Occipital lobe (tissue), 2 donors: ENCODE data around the gene YIPF2. TPM values are rescaled to one million over a fixed set of nuclear protein-coding genes. Genes with fewer than 3 reads are reported as not detected.

Experiments
- DNase-seq: peaks from one replicate; lab custom pipeline; 2025; lab: John Stamatoyannopoulos, UW
- total RNA-seq: library from RNA; depleted of rRNA; stranded (reverse); fragments of >200 nt; gene quantifications from one replicate; pipeline ENCODE4 v1.2.3, GENCODE V29; 2014

YIPF2 gene
- total RNA-seq, 1 donor from 2014 or later, result 32.4 TPM

DNA sequence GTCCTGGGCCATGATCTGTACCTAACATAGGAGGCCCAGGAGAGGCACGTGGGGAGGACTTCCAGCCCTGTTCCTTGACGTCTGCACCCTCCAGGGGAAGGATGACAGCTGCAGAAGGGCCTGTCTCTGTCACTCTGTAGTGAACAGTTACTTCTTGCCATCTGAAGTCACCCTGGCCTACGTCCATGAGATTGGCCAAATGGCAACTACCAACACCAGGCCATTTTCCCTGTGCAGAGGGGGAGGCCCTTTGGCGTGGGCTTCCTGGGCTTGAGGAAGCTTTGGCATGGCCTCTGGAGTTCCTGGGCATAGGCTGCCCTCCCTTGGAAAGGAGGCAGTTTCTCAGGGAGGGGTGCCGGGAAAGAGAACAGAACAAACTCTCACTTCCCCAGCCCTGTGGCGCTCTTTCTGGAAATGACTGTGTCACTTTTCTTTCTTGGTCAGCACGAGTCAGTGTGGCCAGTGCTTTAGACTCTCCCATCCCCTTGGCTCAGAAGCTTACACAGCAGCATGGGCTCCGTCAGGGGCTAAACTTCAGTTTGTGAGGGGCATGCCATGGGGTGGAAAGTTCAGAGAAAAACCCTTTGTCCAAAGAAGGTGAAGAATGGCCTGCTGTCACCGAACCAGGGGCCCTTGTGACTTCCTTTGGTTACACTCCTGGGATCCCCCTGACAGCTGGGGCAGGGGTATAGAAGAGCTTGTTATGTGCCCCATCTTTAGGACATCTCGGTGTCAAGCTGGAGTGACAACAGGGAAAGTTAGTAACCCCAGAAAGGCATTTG, 51.8 kb downstream of the YIPF2 start:
- no peak for DNase-seq

DNA sequence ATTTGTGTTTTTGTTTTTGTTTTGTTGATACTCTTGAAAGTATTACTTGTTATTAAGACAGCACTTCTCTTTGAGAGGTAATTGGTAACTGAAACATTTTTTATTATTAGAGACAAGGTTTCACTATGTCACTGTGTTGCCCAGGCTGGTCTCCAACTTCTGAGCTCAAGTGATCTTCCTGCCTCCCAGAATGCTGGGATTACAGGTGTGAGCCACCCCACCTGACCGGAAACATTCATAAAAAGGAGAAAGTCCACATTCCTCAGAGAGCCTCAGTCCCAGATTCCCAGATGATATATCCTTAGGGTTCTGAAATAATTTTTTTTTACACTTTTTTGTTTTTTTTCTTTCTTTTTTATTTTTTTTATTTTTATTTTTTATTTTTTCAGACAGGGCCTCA, 54.4 kb downstream of the YIPF2 start:
- DNase-seq, result no peak

DNA sequence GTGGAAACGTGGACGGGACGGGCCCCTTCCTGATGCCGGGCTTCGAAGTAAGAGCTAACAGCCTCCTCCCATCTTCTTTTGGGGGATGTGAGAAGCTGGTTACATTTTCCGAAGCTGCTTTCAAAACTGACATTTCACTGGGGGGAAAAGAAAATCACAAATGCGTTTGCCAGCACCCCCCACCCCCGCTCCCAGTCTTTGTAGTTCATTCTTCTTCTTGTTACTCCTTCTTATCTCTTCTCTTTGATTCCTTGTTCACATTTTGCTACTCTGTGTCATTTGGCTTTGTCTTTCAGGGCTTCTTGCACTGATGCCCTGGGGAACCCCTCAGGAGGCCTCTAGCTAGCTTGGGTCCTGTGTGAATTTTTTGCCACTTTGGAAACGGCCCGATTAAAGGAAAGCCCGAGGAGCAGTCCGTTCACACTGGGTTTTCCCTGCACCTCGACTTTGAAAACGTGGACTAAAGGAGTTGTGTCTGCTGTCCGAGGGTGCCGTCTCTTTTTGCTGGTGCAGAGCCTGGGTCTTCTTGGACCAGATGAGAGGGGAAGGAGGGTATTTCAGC, 55.8 kb downstream of the YIPF2 start:
- DNase-seq, result no peak

Other genes starting within 250 kb of the YIPF2 start
- 32.1 TPM for gene QTRT1, start 227.2 kb downstream of the YIPF2 start, total RNA-seq
- gene DNM2, start 210.6 kb downstream of the YIPF2 start, total RNA-seq, result 34.0 TPM
- 11.5 TPM for gene TMED1, start 92.4 kb downstream of the YIPF2 start, total RNA-seq
- 0.94 TPM for gene C19orf38, start 80.2 kb downstream of the YIPF2 start, total RNA-seq
- 22.3 TPM for gene CARM1, start 57.1 kb downstream of the YIPF2 start, total RNA-seq
- 29.8 TPM for gene TIMM29, start 172 bp upstream of the YIPF2 start, total RNA-seq
- 84.4 TPM for gene SMARCA4, start 32.4 kb upstream of the YIPF2 start, total RNA-seq
- 19.5 TPM for gene LDLR, start 160.8 kb upstream of the YIPF2 start, total RNA-seq
- gene SPC24, start 227.1 kb upstream of the YIPF2 start, total RNA-seq, result 6.4 TPM